Osteoblast (primary cell): ENCODE measurements around the gene ZNF185. TPM values are rescaled to one million over a fixed set of nuclear protein-coding genes. Genes with fewer than 3 reads are reported as not detected.

ENCODE experiments used
- DNase-seq: peaks from one replicate; pipeline ENCODE4 v3.0.0; 2011; ENCODE audit warnings: low spot score, mixed read lengths; ENCODE audit not compliant: insufficient read length; ENCODE audit errors: missing footprints
- H2AFZ ChIP-seq: 2 replicates; pipeline ENCODE4 v1.6.0; 2011; ENCODE audit warnings: mild to moderate bottlenecking, low read length
- H3K27ac ChIP-seq: 2 replicates; pipeline ENCODE4 v1.5.1; 2011; ENCODE audit warnings: mild to moderate bottlenecking, low read depth, low read length, moderate library complexity
- H3K27me3 ChIP-seq: 2 replicates; pipeline ENCODE4 v1.6.0; 2012; ENCODE audit warnings: mild to moderate bottlenecking, control low read depth, inconsistent platforms, low read length, moderate library complexity; ENCODE audit not compliant: insufficient read depth
- H3K36me3 ChIP-seq: 2 replicates; pipeline ENCODE4 v1.5.1; 2011; ENCODE audit warnings: mild to moderate bottlenecking, low read length, control low read depth, moderate library complexity; ENCODE audit not compliant: insufficient read depth
- H3K4me1 ChIP-seq: 2 replicates; pipeline ENCODE4 v1.5.1; 2011; ENCODE audit warnings: mild to moderate bottlenecking, low read length, control low read depth, moderate library complexity; ENCODE audit not compliant: insufficient read depth
- H3K4me2 ChIP-seq: 2 replicates; pipeline ENCODE4 v1.6.0; 2011; ENCODE audit warnings: mild to moderate bottlenecking, low read length; ENCODE audit not compliant: insufficient read depth
- H3K4me3 ChIP-seq: fragments of 200-600 bp; sonication (generic); 3 replicates; pipeline ENCODE4 v1.5.1; 2012; ENCODE audit warnings: mild to moderate bottlenecking, low read length, inconsistent platforms; ENCODE audit not compliant: insufficient read depth
- H3K79me2 ChIP-seq: 2 replicates; pipeline ENCODE4 v1.6.0; 2012; ENCODE audit warnings: mild to moderate bottlenecking, low read length, control low read depth, inconsistent platforms; ENCODE audit not compliant: insufficient read depth
- H3K9me3 ChIP-seq: 2 replicates; pipeline ENCODE4 v1.5.1; 2011; ENCODE audit warnings: low read depth, low read length, control low read depth
- H4K20me1 ChIP-seq: 2 replicates; pipeline ENCODE4 v1.6.0; 2012; ENCODE audit warnings: mild to moderate bottlenecking, low read length, control low read depth; ENCODE audit not compliant: insufficient read depth
- CTCF ChIP-seq: IDR thresholded peaks from 2 replicates; pipeline ENCODE4 v1.5.1; 2011; ENCODE audit warnings: mild to moderate bottlenecking, low read depth, low read length, moderate library complexity; ENCODE audit errors: extremely low read depth
- total RNA-seq: library from RNA; depleted of rRNA; stranded (reverse); fragments of >200 nt; gene quantifications from 2 replicates; pipeline ENCODE4 v1.2.3, GENCODE V29; 2012

The ZNF185 gene
- total RNA-seq, 1 donor = 1.1 TPM

GRCh38 chrX:152937236-152937635 is 39.4 kb downstream of the ZNF185 start:
- Histone ChIP-seq H3K27me3 (no peaks in the 10 kb centered on the region), H3K36me3 (no peaks in the 10 kb centered on the region), H3K27ac (no peak overlapping the region), H3K79me2 (no peaks in the 10 kb centered on the region), H3K4me3 (no peak overlapping the region), H4K20me1 (no peaks in the 10 kb centered on the region), H3K4me1 (no peaks in the 10 kb centered on the region), H3K4me2 (no peak overlapping the region), H2AFZ (no peak overlapping the region), H3K9me3 (no peaks in the 10 kb centered on the region)
- no peak for DNase-seq
- no peak for TF ChIP-seq CTCF

GRCh38 chrX:152941328-152942076 is 43.6 kb downstream of the ZNF185 start:
- no peaks in the 10 kb centered on the region for H3K27me3 ChIP-seq
- DNase-seq = peak; percentile 97
- no peaks in the 10 kb centered on the region for H3K4me1 ChIP-seq
- no peaks in the 10 kb centered on the region for H4K20me1 ChIP-seq
- peak overlapping the region; percentile 92 for H3K4me2 ChIP-seq
- H2AFZ ChIP-seq = peak overlapping the region; percentile 88
- H3K79me2 ChIP-seq = no peaks in the 10 kb centered on the region
- TF ChIP-seq CTCF = peak; percentile 64
- H3K4me3 ChIP-seq = peak overlapping the region; percentile 83
- no peaks in the 10 kb centered on the region for H3K9me3 ChIP-seq
- peak overlapping the region; percentile 61 for H3K27ac ChIP-seq
- H3K36me3 ChIP-seq = no peaks in the 10 kb centered on the region

- no peaks in the 10 kb centered on the region for H3K27me3 ChIP-seq
- peak overlapping the region; percentile 82 for H2AFZ ChIP-seq
- peak overlapping the region; percentile 30 for H3K27ac ChIP-seq
- no peak for TF ChIP-seq CTCF
- no peaks in the 10 kb centered on the region for H3K36me3 ChIP-seq
- peak overlapping the region; percentile 83 for H3K4me3 ChIP-seq
- H4K20me1 ChIP-seq = no peaks in the 10 kb centered on the region
- H3K9me3 ChIP-seq = no peaks in the 10 kb centered on the region
- peak overlapping the region; percentile 92 for H3K4me2 ChIP-seq
- H3K79me2 ChIP-seq = no peaks in the 10 kb centered on the region
- DNase-seq = no peak
- H3K4me1 ChIP-seq = no peaks in the 10 kb centered on the region
Measured at GRCh38 chrX:152942077-152942442, 44.2 kb downstream of the ZNF185 start.

- Histone ChIP-seq H3K4me3 (no peak overlapping the region), H3K27ac (no peak overlapping the region), H4K20me1 (no peaks in the 10 kb centered on the region), H3K9me3 (no peaks in the 10 kb centered on the region), H2AFZ (no peak overlapping the region), H3K4me2 (no peak overlapping the region), H3K27me3 (no peaks in the 10 kb centered on the region), H3K36me3 (no peaks in the 10 kb centered on the region), H3K4me1 (no peaks in the 10 kb centered on the region), H3K79me2 (no peaks in the 10 kb centered on the region)
- no peak for TF ChIP-seq CTCF
- no peak for DNase-seq
Measured at GRCh38 chrX:152943826-152944225, 46.0 kb downstream of the ZNF185 start.
